ENCODE measurements around the gene TMEM87A. TPM values are rescaled to one million over a fixed set of nuclear protein-coding genes. Genes with fewer than 3 reads are reported as not detected.
"Not testable (repeated sequence)": the region's sequence is repeated elsewhere in the genome, so short reads cannot be mapped to it uniquely, and the experiment has no call there.

TMEM87A gene
- total and polyA plus RNA-seq, 7 donors, result 16.4 to 30.9 (median 22.0) TPM

DNA sequence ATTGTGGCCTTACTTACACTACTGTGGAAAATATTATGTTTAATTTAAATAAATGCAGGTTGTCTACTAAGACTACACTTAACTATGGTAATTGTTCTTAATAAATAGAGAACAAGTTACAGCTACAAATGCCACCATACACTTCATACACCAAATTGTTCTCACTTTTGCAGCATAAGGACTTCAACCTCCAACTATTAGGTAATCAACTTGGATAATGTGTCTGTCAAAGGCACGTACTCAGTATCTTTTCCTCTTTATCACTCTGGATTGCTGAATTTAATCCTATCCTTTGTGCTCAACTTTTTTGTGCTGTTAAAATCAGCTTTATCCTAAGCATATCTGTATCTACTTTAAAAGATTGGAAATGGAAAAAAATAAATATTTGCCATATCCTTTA, 41.6 kb upstream of the TMEM87A start:
- Histone ChIP-seq H3K36me3 (ENCODE audit: insufficient read depth in 1 of 2, low read depth in 1 of 2) (peaks cover 0 to 64% of the 10 kb centered on the region in 2 donors), H3K4me1 (peaks cover 4% of the 10 kb centered on the region), H3K27ac (no peak overlapping the region), H3K9me3 (no peaks in the 10 kb centered on the region), H3K4me3 (no peak overlapping the region), H3K27me3 (ENCODE audit: insufficient read depth in 3 of 3, low read length in 2 of 3) (no peaks in the 10 kb centered on the region)
- WGBS, 3 donors, result 32 to 45% (median 40%) methylated on average over 1 of the region's 1 CpG
- intact Hi-C loops (cut with DNase I), result no loop called here
- TF ChIP-seq, protein P1, sequence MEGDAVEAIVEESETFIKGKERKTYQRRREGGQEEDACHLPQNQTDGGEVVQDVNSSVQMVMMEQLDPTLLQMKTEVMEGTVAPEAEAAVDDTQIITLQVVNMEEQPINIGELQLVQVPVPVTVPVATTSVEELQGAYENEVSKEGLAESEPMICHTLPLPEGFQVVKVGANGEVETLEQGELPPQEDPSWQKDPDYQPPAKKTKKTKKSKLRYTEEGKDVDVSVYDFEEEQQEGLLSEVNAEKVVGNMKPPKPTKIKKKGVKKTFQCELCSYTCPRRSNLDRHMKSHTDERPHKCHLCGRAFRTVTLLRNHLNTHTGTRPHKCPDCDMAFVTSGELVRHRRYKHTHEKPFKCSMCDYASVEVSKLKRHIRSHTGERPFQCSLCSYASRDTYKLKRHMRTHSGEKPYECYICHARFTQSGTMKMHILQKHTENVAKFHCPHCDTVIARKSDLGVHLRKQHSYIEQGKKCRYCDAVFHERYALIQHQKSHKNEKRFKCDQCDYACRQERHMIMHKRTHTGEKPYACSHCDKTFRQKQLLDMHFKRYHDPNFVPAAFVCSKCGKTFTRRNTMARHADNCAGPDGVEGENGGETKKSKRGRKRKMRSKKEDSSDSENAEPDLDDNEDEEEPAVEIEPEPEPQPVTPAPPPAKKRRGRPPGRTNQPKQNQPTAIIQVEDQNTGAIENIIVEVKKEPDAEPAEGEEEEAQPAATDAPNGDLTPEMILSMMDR (IDR thresholded peaks at IDR 0.05), result no peak
- DNase-seq, result no peak
- peak in 2 of 4 donors; percentile 34 to 79 for ATAC-seq

DNA sequence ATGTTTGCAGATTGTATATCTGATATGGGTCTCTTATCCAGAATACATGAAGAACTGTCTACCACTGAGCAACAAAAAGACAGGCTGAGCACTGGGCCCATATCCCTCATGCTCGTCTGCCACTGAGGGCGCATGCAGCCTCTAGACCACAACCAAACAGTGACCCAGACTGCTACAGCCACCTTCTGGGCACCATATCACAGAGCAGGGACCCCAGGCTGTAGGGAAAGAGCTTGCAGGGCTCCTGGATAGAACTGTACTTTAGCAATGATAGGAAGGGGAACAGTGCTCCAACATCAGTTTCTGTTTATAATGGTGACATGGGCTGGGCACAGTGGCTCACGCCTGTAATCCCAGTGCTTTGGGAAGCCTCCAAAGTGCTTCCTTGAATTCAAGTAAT, 40.2 kb upstream of the TMEM87A start:
- peaks cover 4% of the 10 kb centered on the region for H3K4me1 ChIP-seq
- TF ChIP-seq, protein P1 (IDR thresholded peaks at IDR 0.05), result no peak
- H3K9me3 ChIP-seq, result no peaks in the 10 kb centered on the region
- H3K36me3 ChIP-seq (ENCODE audit: insufficient read depth in 1 of 2, low read depth in 1 of 2), result peaks cover 0 to 77% of the 10 kb centered on the region in 2 donors
- peak overlapping the region; percentile 30 for H3K27ac ChIP-seq
- DNase-seq, result no peak
- no peak overlapping the region for H3K4me3 ChIP-seq
- 18 to 32% (median 20%) methylated on average over 3 of the region's 3 CpGs for WGBS, 3 donors
- intact Hi-C loops (cut with DNase I), result no loop called here
- no peaks in the 10 kb centered on the region for H3K27me3 ChIP-seq (ENCODE audit: insufficient read depth in 3 of 3, low read length in 2 of 3)
- peak in 2 of 4 donors; percentile 39 to 58 for ATAC-seq

DNA sequence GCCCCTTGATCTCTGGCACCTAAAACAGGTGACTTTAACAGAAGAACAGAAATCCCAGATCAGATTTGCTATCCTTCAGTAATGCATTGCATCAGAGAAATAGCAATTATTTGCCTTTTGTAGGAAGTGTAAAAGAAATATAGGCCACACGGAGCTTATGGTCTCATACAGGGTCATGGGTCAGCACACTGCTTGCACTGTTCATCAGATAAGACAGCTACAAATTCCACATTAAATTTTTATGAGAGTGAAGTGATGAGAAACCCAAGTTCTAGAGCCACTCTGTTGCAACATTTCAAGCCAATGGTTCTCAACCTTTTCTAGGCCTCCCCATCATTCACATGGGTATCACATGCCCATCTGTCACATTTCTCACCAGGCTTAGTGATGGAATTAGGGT, 33.4 kb upstream of the TMEM87A start:
- H3K36me3 ChIP-seq (ENCODE audit: insufficient read depth in 1 of 2, low read depth in 1 of 2), result peaks cover 0 to 58% of the 10 kb centered on the region in 2 donors
- WGBS, 3 donors, result 74 to 81% (median 78%) methylated on average over 1 of the region's 1 CpG
- DNase-seq (no peak), ATAC-seq (no peak)
- H3K4me1 ChIP-seq, result no peaks in the 10 kb centered on the region
- no peaks in the 10 kb centered on the region for H3K27me3 ChIP-seq (ENCODE audit: insufficient read depth in 3 of 3, low read length in 2 of 3)
- intact Hi-C loops (cut with DNase I), result no loop called here
- no peak overlapping the region for H3K4me3 ChIP-seq
- no peaks in the 10 kb centered on the region for H3K9me3 ChIP-seq
- H3K27ac ChIP-seq, result no peak overlapping the region
- TF ChIP-seq, protein P1 (IDR thresholded peaks at IDR 0.05), result no peak

DNA sequence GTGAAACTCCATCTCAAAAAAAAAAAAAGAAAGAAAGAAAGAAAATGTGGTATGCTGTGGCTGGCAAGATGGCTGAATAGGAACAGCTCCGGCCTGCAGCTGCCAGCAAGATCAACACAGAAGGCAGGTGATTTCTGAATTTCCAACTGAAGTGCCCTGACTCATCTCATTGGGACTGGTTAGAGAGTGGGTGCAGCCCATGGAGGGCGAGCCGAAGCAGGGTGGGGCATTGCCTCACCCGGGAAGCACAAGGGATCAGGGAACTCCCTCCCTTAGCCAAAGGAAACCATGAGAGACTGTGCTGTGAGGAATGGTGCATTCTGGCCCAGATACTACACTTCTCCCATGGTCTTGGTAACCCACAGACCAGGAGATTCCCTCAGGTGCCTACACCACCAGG, 27.8 kb upstream of the TMEM87A start:
- intact Hi-C loops (cut with DNase I); ATAC-seq; H3K9me3 ChIP-seq: not testable (repeated sequence)

DNA sequence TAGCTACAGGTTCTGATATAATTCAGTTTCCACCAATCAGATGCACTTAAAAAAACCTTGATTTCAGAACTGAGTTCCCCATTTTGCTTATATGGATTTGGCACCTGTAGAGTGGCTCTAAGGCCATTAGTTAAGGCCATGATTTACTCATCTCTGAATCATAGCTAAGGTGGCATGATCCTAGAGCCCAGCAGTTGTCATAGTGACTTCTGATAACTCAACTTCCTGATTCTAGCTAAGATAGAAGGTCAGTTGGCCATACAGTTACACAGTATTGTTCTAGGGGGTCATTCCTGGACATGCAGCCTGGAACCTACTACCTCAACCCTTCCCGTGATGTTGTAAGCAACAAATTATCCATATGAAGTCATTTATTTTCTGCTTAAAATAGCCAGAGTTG, 15.9 kb upstream of the TMEM87A start:
- DNase-seq, result no peak
- intact Hi-C loops (cut with DNase I), result no loop called here
- WGBS, 3 donors, result 99 to 100% (median 100%) methylated on average over 1 of the region's 1 CpG
- Histone ChIP-seq H3K36me3 (ENCODE audit: insufficient read depth in 1 of 2, low read depth in 1 of 2) (peaks cover 3 to 100% of the 10 kb centered on the region in 2 donors), H3K4me1 (peaks cover 9% of the 10 kb centered on the region), H3K27ac (no peak overlapping the region), H3K9me3 (no peaks in the 10 kb centered on the region), H3K27me3 (ENCODE audit: insufficient read depth in 3 of 3, low read length in 2 of 3) (no peaks in the 10 kb centered on the region), H3K4me3 (no peak overlapping the region)
- TF ChIP-seq, protein P1 (IDR thresholded peaks at IDR 0.05), result no peak
- ATAC-seq, result no peak

More for the DNA sequence above, 27.8 kb upstream of the TMEM87A start:
- not testable (repeated sequence) for H3K27me3 ChIP-seq (ENCODE audit: insufficient read depth in 3 of 3, low read length in 2 of 3); H3K4me3 ChIP-seq; DNase-seq; H3K27ac ChIP-seq; H3K4me1 ChIP-seq
- peaks cover 0 to 48% of the 10 kb centered on the region in 2 donors for H3K36me3 ChIP-seq (ENCODE audit: insufficient read depth in 1 of 2, low read depth in 1 of 2)
- WGBS, 3 donors, result 72 to 97% (median 94%) methylated on average over 4 of the region's 4 CpGs

Measured in psoas muscle (tissue), 8 donors.